ENCODE results near the gene ABCB11.

GRCh38 chr2:168895771-168896170, 135.4 kb downstream of the ABCB11 start:
- TF ChIP-seq POLR2A (IDR thresholded peaks at IDR 0.05; ENCODE audit: borderline replicate concordance, extremely low read depth, insufficient read depth, insufficient read length) = no peak
- TF ChIP-seq CTCF (IDR thresholded peaks at IDR 0.05 in 2 of 3, conservative IDR thresholded peaks at IDR 0.05 in 1 of 3; ENCODE audit: borderline replicate concordance in 1 of 3, insufficient read depth in 1 of 3, low read depth in 2 of 3, low read length in 2 of 3) = no peak
- TF ChIP-seq CBX3 (IDR thresholded peaks at IDR 0.05; ENCODE audit: low read depth) = no peak
- TF ChIP-seq SIN3A (IDR thresholded peaks at IDR 0.05; ENCODE audit: low read depth) = no peak
- TF ChIP-seq TCF7L2 (IDR thresholded peaks at IDR 0.05; ENCODE audit: borderline replicate concordance, extremely low read depth, insufficient read depth, insufficient read length) = no peak
- TF ChIP-seq ELF1 (IDR thresholded peaks at IDR 0.05; ENCODE audit: borderline replicate concordance, low read depth) = no peak
- no peak for TF ChIP-seq POLR2AphosphoS5 (IDR thresholded peaks at IDR 0.05; ENCODE audit: low read depth, low read length)
- TF ChIP-seq ZFX (IDR thresholded peaks at IDR 0.05) = no peak
- TF ChIP-seq ATF3 (IDR thresholded peaks at IDR 0.05) = no peak
- TF ChIP-seq RAD21 (IDR thresholded peaks at IDR 0.05; ENCODE audit: low read depth) = no peak
- TF ChIP-seq YY1 (IDR thresholded peaks at IDR 0.05; ENCODE audit: extremely low read depth, insufficient replicate concordance, low read depth, low read length) = no peak
- TF ChIP-seq REST (IDR thresholded peaks at IDR 0.05; ENCODE audit: low read depth) = no peak

Measured in HCT116 (cell line).